ENCODE data around the gene SLC24A3. TPM values are rescaled to one million over a fixed set of nuclear protein-coding genes. Genes with fewer than 3 reads are reported as not detected.

SLC24A3 gene
- total and polyA plus RNA-seq, 12 donors: 0.21 to 2.6 (median 0.84) TPM

DNA sequence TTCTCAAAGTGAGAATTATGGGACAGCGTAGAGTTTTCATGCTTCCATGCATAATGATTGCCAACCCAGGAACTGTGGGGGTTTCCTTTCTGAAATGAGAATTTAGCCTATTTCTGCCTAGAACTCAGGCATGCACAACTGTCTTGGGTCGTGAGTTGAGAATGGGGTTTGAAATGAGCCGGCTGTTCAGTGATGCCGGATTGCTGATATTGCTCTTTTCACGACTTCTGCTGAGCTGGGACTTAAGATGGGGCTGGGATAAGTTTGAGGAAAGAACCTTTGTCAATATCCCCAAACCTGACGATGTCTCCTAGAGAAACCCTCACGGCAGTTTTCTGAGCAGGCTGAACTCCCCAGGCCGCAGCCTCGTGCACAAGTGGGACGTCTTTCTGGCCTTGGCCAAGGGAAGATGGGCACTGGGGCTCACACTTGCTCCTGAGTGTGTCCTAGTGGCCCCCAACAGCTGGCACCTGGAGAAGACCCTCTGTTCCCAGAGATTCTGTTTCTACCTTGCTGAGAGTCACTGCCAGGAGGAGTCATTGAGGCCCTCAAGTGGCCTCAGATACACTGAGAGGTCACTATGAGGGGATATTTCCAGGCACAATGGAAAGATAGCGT lies 511.5 kb downstream of the SLC24A3 start:
- TF ChIP-seq, protein P1, sequence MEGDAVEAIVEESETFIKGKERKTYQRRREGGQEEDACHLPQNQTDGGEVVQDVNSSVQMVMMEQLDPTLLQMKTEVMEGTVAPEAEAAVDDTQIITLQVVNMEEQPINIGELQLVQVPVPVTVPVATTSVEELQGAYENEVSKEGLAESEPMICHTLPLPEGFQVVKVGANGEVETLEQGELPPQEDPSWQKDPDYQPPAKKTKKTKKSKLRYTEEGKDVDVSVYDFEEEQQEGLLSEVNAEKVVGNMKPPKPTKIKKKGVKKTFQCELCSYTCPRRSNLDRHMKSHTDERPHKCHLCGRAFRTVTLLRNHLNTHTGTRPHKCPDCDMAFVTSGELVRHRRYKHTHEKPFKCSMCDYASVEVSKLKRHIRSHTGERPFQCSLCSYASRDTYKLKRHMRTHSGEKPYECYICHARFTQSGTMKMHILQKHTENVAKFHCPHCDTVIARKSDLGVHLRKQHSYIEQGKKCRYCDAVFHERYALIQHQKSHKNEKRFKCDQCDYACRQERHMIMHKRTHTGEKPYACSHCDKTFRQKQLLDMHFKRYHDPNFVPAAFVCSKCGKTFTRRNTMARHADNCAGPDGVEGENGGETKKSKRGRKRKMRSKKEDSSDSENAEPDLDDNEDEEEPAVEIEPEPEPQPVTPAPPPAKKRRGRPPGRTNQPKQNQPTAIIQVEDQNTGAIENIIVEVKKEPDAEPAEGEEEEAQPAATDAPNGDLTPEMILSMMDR (IDR thresholded peaks at IDR 0.05): no peak
- intact Hi-C loops (cut with DNase I): no loop called here
- H3K27me3 ChIP-seq: no peaks in the 10 kb centered on the region
- peaks cover 0 to 8% (median 0%) of the 10 kb centered on the region in 9 donors for H3K4me1 ChIP-seq
- DNase-seq (no peak), ATAC-seq (no peak)
- no peaks in the 10 kb centered on the region for H3K36me3 ChIP-seq
- 86 to 88% methylated on average over 11 of the region's 11 CpGs for WGBS, 2 donors
- no peak overlapping the region for H3K4me3 ChIP-seq
- H3K9me3 ChIP-seq: no peaks in the 10 kb centered on the region
- no peak overlapping the region for H3K27ac ChIP-seq

DNA sequence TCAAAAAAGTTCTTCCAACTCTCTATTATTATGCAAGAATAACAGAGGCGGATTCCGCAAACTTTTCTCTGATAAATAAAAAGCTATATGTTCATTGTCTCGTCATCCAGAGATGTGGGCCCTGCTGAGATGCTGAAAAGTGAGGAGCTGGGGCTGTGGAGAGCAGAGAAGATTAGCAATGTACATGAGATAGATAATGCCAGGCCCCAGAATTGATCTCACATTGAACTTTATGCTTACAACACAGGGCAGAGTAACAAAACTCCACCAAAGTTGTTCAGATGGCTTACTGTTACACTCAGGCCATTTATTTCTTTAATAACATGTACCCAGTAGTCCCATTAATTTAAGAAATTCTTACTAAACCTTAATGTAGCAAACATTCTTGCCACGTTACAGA lies 512.9 kb downstream of the SLC24A3 start:
- no peak for ATAC-seq
- no peaks in the 10 kb centered on the region for H3K36me3 ChIP-seq
- H3K9me3 ChIP-seq: no peaks in the 10 kb centered on the region
- intact Hi-C loops (cut with DNase I): no loop called here
- peaks cover 0 to 8% (median 0%) of the 10 kb centered on the region in 9 donors for H3K4me1 ChIP-seq
- H3K27ac ChIP-seq: no peak overlapping the region
- H3K4me3 ChIP-seq: no peak overlapping the region
- 94 to 95% methylated on average over 4 of the region's 4 CpGs for WGBS, 2 donors
- DNase-seq: no peak
- H3K27me3 ChIP-seq: no peaks in the 10 kb centered on the region
- TF ChIP-seq, protein P1 (IDR thresholded peaks at IDR 0.05): no peak

DNA sequence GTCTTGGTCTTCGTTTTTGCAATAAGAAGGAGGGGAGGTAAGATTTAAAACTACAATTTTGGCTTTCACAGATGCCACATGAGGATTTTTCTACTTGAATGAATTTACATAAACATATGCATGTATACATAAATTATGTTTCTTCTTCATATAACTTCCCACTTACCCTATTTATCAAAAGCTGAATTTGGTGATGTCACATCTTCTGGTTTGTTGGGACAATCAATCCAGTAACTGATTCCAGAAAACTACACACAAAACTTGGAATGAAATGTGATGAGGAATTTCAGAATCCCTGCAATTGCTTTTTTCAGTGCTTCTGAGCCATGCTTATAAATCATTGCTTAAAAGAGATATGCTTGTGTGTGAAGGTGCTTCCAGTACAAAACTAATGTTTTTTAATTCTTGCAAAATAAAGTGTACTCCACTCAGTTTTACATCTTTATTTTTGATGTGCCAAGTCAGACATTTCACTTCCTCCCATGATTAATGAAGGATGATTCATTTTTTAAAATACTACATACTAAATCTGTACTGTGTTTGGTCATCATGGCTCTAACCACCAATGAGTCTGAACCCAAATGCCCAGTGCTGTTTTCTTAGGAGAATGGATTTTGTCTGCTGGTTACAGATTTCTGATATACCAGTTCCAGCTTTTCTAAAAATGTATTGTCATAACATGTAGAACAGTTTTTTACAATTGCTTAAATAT lies 513.5 kb downstream of the SLC24A3 start:
- 92 to 97% methylated on average over 1 of the region's 1 CpG for WGBS, 2 donors
- Histone ChIP-seq H3K27ac (no peak overlapping the region), H3K4me1 (peaks cover 0 to 8% (median 0%) of the 10 kb centered on the region in 9 donors), H3K36me3 (no peaks in the 10 kb centered on the region), H3K9me3 (no peaks in the 10 kb centered on the region), H3K4me3 (no peak overlapping the region), H3K27me3 (no peaks in the 10 kb centered on the region)
- intact Hi-C loops (cut with DNase I): no loop called here
- DNase-seq (no peak), ATAC-seq (no peak)
- TF ChIP-seq, protein P1 (IDR thresholded peaks at IDR 0.05): no peak

DNA sequence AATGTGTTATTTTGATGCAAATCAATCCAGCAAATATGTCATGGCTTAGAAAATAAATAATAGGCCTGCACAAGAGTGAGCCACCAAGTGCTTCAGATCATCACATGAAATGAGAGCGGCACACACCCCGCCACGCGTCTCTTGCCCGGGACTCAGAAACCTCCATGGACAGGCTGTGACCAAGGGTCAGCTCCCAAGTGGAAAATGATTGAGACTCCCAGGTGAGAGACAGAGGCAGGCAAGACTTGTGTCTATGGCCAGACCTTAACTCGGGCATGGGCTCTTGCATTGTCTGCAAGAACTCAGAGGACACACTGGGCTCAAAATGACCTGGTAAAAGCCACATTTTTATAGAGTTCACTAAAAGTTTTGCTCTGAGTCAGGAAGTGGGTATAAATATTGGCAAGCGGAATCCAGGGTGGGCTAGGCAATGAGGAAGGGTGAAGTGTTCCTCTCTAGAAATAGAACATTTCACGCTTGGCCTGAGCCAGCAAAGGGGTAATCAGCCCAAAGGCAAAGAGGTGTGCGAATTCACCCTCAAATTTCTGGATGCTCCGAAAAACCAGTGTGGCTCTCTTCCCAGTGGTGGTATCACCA lies 514.9 kb downstream of the SLC24A3 start:
- WGBS, 2 donors: 94 to 97% methylated on average over 10 of the region's 10 CpGs
- TF ChIP-seq, protein P1 (IDR thresholded peaks at IDR 0.05): no peak

More for the DNA sequence above, 514.9 kb downstream of the SLC24A3 start:
- no peak for DNase-seq
- Histone ChIP-seq H3K27me3 (no peaks in the 10 kb centered on the region), H3K9me3 (no peaks in the 10 kb centered on the region), H3K4me3 (no peak overlapping the region), H3K36me3 (no peaks in the 10 kb centered on the region), H3K4me1 (peaks cover 0 to 8% (median 0%) of the 10 kb centered on the region in 9 donors), H3K27ac (no peak overlapping the region)
- ATAC-seq: no peak
- intact Hi-C loops (cut with DNase I): no loop called here
